Peyer's patch (tissue), 4 donors: ENCODE data around the gene MCF2L. TPM values are rescaled to one million over a fixed set of nuclear protein-coding genes. Genes with fewer than 3 reads are reported as not detected.
A peak's percentile ranks its signal among the peaks of the same experiment; 100 is the strongest.

Source experiments
- DNase-seq, 3 donors: peaks; one replicate each; pipeline ENCODE4 v3.0.0-alpha.2; 2017 to 2019
- H3K27ac ChIP-seq, 4 donors: fragments of 200-600 bp; sonication (generic); one replicate each; pipeline ENCODE4 v1.5.1; 2016 to 2019
- H3K27me3 ChIP-seq, 2 donors: fragments of 200-600 bp; sonication (generic); one replicate each; pipeline ENCODE4 v1.5.1; 2019
- H3K36me3 ChIP-seq, 3 donors: fragments of 200-600 bp; sonication (generic); one replicate each; pipeline ENCODE4 v1.5.1; 2016 to 2019
- H3K4me1 ChIP-seq, 4 donors: fragments of 200-600 bp; sonication (generic); one replicate each; pipeline ENCODE4 v1.5.1; 2016 to 2019
- H3K4me3 ChIP-seq, 4 donors: fragments of 200-600 bp; sonication (generic); 1 replicate in 3 of 4; 2 replicates in 1 of 4; pipeline ENCODE4 v1.5.1; 2016 to 2019; ENCODE audit warnings: mild to moderate bottlenecking in 1 of 4
- H3K9me3 ChIP-seq, 4 donors: fragments of 200-600 bp; sonication (generic); one replicate each; pipeline ENCODE4 v1.5.1; 2016 to 2019; ENCODE audit warnings: mild to moderate bottlenecking in 1 of 4
- POLR2A ChIP-seq, 2 donors: fragments of 450-650 bp; IDR thresholded peaks; one replicate each; pipeline ENCODE4 v1.5.1; 2017; ENCODE audit warnings: antibody characterized with exemption in 2 of 2, mild to moderate bottlenecking in 2 of 2, moderate library complexity in 2 of 2
- total RNA-seq, 4 donors: library from RNA; depleted of rRNA; stranded (reverse); fragments of >200 nt; gene quantifications; one replicate each; pipeline ENCODE4 v1.1.0, GENCODE V29; 2016
- TF ChIP-seq, protein P1 (sequence below), 6 experiments: fragments of 450-650 bp in 4 of 6; fragments of 200-600 bp in 2 of 6; sonication (generic) in 1 of 6; IDR thresholded peaks; one replicate each; pipeline ENCODE4 v1.5.1; 2017 to 2019; ENCODE audit warnings: antibody characterized with exemption in 6 of 6, mild to moderate bottlenecking in 3 of 6, moderate library complexity in 1 of 6

Gene MCF2L
- total RNA-seq, 4 donors from 2014 or later: 81.4 to 165 (median 149) TPM

DNA sequence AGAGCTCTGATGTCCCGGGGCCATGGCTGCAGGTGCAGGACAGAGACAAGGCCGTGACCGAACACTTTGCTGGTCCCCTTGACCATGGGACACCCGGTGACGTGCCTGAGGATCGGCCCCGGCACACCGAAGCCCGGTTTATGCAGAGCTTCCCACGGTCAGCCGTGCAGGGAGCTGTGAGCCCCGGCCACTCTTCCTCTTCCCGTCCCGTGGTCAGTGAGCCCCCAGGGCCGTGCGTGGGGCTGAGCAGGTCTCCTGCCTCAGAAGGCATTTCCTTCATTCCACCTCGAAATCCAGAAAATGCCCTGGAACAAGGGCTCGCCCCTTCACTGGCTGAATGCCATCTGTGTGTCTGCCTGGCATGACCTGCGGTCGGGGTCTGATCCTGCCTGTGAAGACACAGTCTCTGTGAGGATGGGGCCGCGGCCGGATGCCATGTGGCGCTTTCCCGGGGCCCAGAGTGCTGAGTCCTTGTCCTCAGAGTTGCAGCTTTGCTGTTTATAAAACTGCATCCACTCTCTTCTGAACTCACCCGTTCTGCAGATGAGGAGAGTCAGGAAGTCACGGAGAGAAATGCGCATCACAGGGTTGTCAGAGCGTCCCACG lies 16.9 kb downstream of the MCF2L start:
- H3K4me3 ChIP-seq: peak overlapping the region in 3 of 4 donors; percentile 10 to 45 (median 42)
- no peaks in the 10 kb centered on the region for H3K27me3 ChIP-seq
- no peaks in the 10 kb centered on the region for H3K36me3 ChIP-seq
- H3K4me1 ChIP-seq: peaks cover 0 to 6% (median 0%) of the 10 kb centered on the region in 4 donors
- peak overlapping the region in 2 of 4 donors; percentile 68 to 71 for H3K27ac ChIP-seq
- no peaks in the 10 kb centered on the region for H3K9me3 ChIP-seq
- no peak for DNase-seq
- TF ChIP-seq POLR2A (IDR thresholded peaks at IDR 0.05): no peak
- TF ChIP-seq, protein P1, sequence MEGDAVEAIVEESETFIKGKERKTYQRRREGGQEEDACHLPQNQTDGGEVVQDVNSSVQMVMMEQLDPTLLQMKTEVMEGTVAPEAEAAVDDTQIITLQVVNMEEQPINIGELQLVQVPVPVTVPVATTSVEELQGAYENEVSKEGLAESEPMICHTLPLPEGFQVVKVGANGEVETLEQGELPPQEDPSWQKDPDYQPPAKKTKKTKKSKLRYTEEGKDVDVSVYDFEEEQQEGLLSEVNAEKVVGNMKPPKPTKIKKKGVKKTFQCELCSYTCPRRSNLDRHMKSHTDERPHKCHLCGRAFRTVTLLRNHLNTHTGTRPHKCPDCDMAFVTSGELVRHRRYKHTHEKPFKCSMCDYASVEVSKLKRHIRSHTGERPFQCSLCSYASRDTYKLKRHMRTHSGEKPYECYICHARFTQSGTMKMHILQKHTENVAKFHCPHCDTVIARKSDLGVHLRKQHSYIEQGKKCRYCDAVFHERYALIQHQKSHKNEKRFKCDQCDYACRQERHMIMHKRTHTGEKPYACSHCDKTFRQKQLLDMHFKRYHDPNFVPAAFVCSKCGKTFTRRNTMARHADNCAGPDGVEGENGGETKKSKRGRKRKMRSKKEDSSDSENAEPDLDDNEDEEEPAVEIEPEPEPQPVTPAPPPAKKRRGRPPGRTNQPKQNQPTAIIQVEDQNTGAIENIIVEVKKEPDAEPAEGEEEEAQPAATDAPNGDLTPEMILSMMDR (IDR thresholded peaks at IDR 0.05): no peak

DNA sequence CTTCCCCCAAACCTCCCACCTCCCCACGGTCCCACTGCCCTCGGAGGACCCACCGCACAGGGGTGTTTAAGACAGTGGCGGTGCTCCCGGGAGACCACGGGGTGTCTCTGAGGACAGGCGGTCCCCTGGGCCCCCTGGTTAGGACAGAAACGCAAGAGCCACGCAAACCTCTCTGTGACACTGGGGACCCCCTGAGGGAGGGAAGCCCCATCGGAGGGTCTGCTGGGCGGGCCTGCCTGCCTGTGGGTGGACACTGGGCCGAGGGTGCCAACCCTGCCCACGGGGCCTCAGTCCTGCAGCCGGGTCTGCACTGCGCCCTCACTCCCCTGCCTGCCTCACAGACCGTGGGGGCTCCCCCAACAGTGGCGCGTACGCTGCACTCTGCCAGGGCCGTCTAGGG lies 17.5 kb downstream of the MCF2L start:
- peak overlapping the region in 2 of 4 donors; percentile 42 to 45 for H3K4me3 ChIP-seq
- H3K27ac ChIP-seq: no peak overlapping the region
- H3K27me3 ChIP-seq: no peaks in the 10 kb centered on the region
- TF ChIP-seq, protein P1 (IDR thresholded peaks at IDR 0.05): no peak
- TF ChIP-seq POLR2A (IDR thresholded peaks at IDR 0.05): no peak
- no peaks in the 10 kb centered on the region for H3K36me3 ChIP-seq
- DNase-seq: no peak
- H3K9me3 ChIP-seq: no peaks in the 10 kb centered on the region
- H3K4me1 ChIP-seq: peaks cover 0 to 9% (median 0%) of the 10 kb centered on the region in 4 donors

DNA sequence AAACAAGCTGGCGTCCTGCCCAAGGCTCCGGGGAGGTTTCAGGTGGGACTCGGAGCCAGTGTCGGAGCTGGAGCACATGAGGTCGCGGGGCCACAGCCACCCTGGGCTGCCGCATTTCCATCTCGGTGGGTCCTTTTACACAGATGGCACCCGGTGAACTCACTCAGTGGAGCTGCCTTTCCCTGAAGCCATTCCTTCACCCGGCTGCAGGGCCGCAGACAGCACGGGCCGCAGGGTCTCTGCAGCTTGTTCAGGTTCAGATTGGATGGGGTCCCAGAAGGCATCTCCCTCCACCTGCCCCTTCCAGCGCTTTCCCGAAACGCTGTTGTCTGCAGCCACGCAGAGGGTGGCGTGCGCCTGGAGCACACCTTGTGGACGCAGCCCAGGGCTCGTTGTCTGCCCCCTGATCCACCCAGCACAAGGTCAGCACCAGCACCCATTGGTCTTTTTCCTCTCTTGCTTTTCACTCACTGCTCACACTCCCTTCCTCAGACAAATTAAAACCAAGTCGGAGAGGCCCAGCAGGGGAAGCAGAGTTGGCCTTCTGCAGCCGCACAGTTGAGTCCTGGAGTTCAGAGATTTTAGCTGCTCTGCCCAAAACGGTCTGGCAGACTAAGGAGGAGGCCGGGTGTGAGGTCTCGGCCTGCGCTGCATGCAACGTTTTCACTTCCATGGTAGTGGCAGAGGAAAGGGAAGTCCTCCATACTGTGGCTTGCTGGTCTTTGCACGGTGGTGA lies 18.1 kb downstream of the MCF2L start:
- H3K27me3 ChIP-seq: no peaks in the 10 kb centered on the region
- no peaks in the 10 kb centered on the region for H3K36me3 ChIP-seq
- TF ChIP-seq POLR2A (IDR thresholded peaks at IDR 0.05): no peak
- TF ChIP-seq, protein P1 (IDR thresholded peaks at IDR 0.05): no peak
- no peak overlapping the region for H3K27ac ChIP-seq
- peaks cover 0 to 10% (median 0%) of the 10 kb centered on the region in 4 donors for H3K4me1 ChIP-seq
- DNase-seq: no peak
- peak overlapping the region in 1 of 4 donors; percentile 45 for H3K4me3 ChIP-seq
- no peaks in the 10 kb centered on the region for H3K9me3 ChIP-seq

DNA sequence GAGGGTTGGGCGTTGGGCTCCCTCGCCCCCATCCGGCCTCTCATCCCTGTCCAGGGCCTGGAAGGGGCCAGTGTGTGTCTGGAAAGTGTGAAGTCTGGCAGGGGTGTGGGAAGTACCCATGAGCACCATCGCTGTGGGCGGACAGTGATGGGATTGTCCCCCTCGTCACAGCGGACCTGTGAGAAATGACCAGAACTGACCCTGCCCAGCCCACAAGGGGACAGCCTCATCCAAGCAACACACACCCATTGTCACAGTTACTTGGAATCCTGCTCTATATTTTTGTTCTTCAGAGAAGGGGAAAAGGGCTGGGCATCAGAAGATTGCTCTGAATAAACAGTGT lies 18.6 kb downstream of the MCF2L start:
- no peaks in the 10 kb centered on the region for H3K36me3 ChIP-seq
- no peak for TF ChIP-seq POLR2A (IDR thresholded peaks at IDR 0.05)
- TF ChIP-seq, protein P1 (IDR thresholded peaks at IDR 0.05): no peak
- H3K9me3 ChIP-seq: no peaks in the 10 kb centered on the region
- DNase-seq: no peak
- H3K27me3 ChIP-seq: no peaks in the 10 kb centered on the region
- peaks cover 0 to 10% (median 0%) of the 10 kb centered on the region in 4 donors for H3K4me1 ChIP-seq
- no peak overlapping the region for H3K27ac ChIP-seq
- no peak overlapping the region for H3K4me3 ChIP-seq

DNA sequence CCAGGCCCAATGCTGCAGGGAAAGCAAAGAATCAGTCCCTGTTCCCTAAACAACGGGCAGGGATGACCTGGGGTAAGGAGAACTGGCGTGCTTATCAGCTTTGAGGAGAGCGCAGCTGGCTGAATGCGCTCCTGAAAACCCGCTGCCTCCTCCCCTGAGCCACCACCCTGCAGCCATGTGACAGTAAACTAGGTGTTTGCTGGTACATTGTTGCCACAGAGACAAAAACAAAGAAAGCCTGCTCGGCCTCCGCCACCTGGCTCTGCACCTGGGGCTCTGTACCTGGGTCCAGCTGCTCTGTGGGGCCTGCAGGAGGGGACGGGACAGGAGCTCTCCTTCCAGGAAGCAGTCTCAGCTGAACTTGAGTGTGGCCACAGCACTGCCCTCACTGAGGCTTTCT lies 21.8 kb downstream of the MCF2L start:
- peak overlapping the region in 2 of 4 donors; percentile 33 to 44 for H3K27ac ChIP-seq
- no peak overlapping the region for H3K4me3 ChIP-seq
- peak in 2 of 3 donors; percentile 81 to 90 for DNase-seq
- no peaks in the 10 kb centered on the region for H3K36me3 ChIP-seq
- H3K27me3 ChIP-seq: no peaks in the 10 kb centered on the region
- peaks cover 0 to 5% (median 0%) of the 10 kb centered on the region in 4 donors for H3K4me1 ChIP-seq
- TF ChIP-seq, protein P1 (IDR thresholded peaks at IDR 0.05): no peak
- TF ChIP-seq POLR2A (IDR thresholded peaks at IDR 0.05): peak in 1 of 2 donors; percentile 31
- no peaks in the 10 kb centered on the region for H3K9me3 ChIP-seq
